Placental epithelial cell (primary cell): ENCODE data around the gene BRPF1. TPM values are rescaled to one million over a fixed set of nuclear protein-coding genes. Genes with fewer than 3 reads are reported as not detected.

ENCODE experiments used
- total RNA-seq: library from RNA; depleted of rRNA; stranded (reverse); fragments of >200 nt; gene quantifications from 2 replicates; pipeline ENCODE4 v1.2.3, GENCODE V29; 2012

The BRPF1 gene
- total RNA-seq, result 18.5 and 18.8 TPM in 2 replicates

GRCh38 chr3:9731206-9732079 is at the start of gene BRPF1:
BRPF1 (plus strand) TSS chr3:9731735; CDS start chr3:9734141, 2,406 bp downstream.

GRCh38 chr3:9703736-9704346 is 27.7 kb upstream of the BRPF1 start, which contains the start of gene CPNE9:
CPNE9 (plus strand) TSS chr3:9703833; CDS start chr3:9703997, 164 bp downstream.

GRCh38 chr3:9749645-9750555 is 18.4 kb downstream of the BRPF1 start, which contains the start of gene OGG1:
OGG1 (plus strand) TSS chr3:9749952; CDS start chr3:9750287, 335 bp downstream.

GRCh38 chr3:9769426-9770275 is 38.1 kb downstream of the BRPF1 start, which contains the start of gene CAMK1:
CAMK1 (minus strand) TSS chr3:9769947; CDS start chr3:9767749, 2,198 bp downstream.

GRCh38 chr3:9792405-9793160 is 61.0 kb downstream of the BRPF1 start, which contains the start of the genes ARPC4 and TADA3:
ARPC4 (plus strand) TSS chr3:9793082; CDS start chr3:9793122, 40 bp downstream.
TADA3 (minus strand) TSS chr3:9792473; CDS start chr3:9791466, 1,007 bp downstream.

Other genes starting within 250 kb of the BRPF1 start
- not detected in 2 replicates for gene LHFPL4, start 177.9 kb upstream of the BRPF1 start, total RNA-seq
- 27.9 and 36.7 TPM in 2 replicates for gene MTMR14, start 82.2 kb upstream of the BRPF1 start, total RNA-seq
- gene CPNE9, start 27.9 kb upstream of the BRPF1 start, total RNA-seq, result not detected in 2 replicates
- 27.1 and 29.4 TPM in 2 replicates for gene OGG1, start 18.2 kb downstream of the BRPF1 start, total RNA-seq
- gene CAMK1, start 38.2 kb downstream of the BRPF1 start, total RNA-seq, result 1.6 and 2.5 TPM in 2 replicates
- 71.1 and 83.3 TPM in 2 replicates for gene TADA3, start 60.7 kb downstream of the BRPF1 start, total RNA-seq
- 159 and 256 TPM in 2 replicates for gene ARPC4, start 61.3 kb downstream of the BRPF1 start, total RNA-seq
- 24.4 and 90.3 TPM in 2 replicates for gene TTLL3, start 78.5 kb downstream of the BRPF1 start, total RNA-seq
- gene RPUSD3, start 112.3 kb downstream of the BRPF1 start, total RNA-seq, result 53.8 and 120 TPM in 2 replicates
- gene CIDEC, start 148.5 kb downstream of the BRPF1 start, total RNA-seq, result 3.5 and 5.1 TPM in 2 replicates
- gene JAGN1, start 158.9 kb downstream of the BRPF1 start, total RNA-seq, result 53.0 and 72.9 TPM in 2 replicates
- 44.7 and 50.6 TPM in 2 replicates for gene IL17RE, start 171.1 kb downstream of the BRPF1 start, total RNA-seq
- 365 and 408 TPM in 2 replicates for gene IL17RC, start 185.4 kb downstream of the BRPF1 start, total RNA-seq
- gene CRELD1, start 202.1 kb downstream of the BRPF1 start, total RNA-seq, result 33.5 and 40.8 TPM in 2 replicates
- gene PRRT3, start 220.7 kb downstream of the BRPF1 start, total RNA-seq, result 1.8 and 3.1 TPM in 2 replicates